GM18498 (cell line): ENCODE measurements around the gene ACTR6.
A peak's percentile ranks its signal among the peaks of the same experiment; 100 is the strongest.
"Not testable (repeated sequence)": the region's sequence is repeated elsewhere in the genome, so short reads cannot be mapped to it uniquely, and the experiment has no call there.

ENCODE experiments used
- ATAC-seq: cut with Tn5 transposase; IDR thresholded peaks from one replicate; pipeline ENCODE4 v1.9.1; 2021; ENCODE audit warnings: mild to moderate bottlenecking, moderate library complexity; ENCODE audit not compliant: unreplicated experiment

The ACTR6 gene

DNA sequence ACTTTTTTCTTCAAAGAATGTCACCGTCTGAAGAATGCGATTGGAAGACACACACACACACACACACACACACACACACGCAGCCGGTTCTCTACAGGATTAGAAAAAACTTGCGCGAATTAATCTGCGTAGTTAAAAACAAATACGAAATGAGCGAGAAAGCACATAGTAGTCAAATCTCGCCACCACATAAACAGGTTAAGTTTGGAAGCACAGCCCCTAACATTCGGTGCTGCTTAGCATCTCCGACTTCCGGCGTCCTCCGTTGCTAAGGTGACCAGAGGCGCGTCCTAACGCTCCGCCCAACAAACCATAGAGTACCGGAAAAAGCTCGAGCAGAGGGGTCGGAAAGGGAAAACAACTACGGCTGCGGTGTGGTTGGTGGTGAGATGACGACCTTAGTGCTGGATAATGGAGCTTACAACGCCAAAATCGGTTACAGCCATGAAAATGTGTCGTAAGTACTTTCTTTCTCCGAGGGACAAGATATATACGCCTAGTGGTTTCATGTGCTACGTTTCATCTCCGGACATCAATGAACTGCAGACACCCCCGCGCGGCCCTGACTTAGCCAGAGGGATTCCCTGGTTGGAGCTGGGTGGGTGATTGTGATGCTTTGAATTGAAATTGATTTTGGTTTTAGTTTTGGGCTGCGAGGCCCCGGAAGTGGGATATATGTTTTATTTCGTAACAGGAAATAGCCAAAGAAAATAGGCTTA is at the start of gene ACTR6:
Gene ACTR6 (plus strand): TSS at position 353 of the 719 bp plus-strand sequence. CDS start 37 bp downstream, at position 390.
- ATAC-seq, result peak; percentile 92

GRCh38 chr12:100151769-100152168 is 48.8 kb upstream of the ACTR6 start:
- no peak for ATAC-seq

DNA sequence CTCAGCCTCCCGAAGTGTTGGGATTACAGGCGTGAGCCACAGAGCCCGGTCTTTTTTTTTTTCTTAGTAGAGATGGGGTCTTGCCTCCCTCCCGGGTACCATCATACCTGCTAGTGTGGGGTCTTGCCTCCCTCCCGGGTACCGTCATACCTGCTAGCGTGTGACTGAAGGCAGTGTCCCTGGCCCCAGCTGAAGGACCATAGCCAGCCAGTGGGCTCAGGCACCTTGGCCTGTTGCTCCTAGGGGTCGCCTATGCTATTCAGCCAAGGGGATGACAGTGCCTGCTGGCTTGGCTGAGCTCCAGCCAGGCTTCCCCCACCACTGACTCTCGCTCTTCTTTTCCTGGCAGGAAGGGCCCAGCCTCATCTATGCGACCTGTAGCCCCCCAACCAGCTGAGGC is 47.5 kb upstream of the ACTR6 start:
- ATAC-seq, result no peak

- peak; percentile 80 for ATAC-seq
These were observed 46.0 kb upstream of the ACTR6 start for GRCh38 chr12:100154474-100155247.

- no peak for ATAC-seq
These were observed 43.7 kb upstream of the ACTR6 start for GRCh38 chr12:100156731-100157426.

DNA sequence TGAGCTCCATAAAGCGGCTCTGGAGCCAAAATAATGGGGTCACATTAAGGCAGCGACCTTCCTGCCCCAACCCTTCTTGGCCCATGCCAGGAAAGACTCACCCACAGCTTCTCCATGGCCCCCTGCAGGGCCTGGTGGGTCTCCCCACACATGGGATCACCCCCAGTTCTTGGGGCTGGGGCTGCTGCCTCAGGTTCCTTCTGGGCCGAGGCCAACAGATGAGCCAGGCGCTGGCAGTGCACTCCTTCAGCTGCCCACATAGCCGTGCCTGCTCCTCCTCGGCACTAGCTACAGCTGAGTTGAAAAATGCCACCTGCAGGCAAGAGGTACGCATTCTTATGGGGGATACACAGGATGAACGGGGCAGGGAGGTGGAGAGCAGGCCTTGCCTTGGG is 43.2 kb upstream of the ACTR6 start:
- ATAC-seq, result no peak

DNA sequence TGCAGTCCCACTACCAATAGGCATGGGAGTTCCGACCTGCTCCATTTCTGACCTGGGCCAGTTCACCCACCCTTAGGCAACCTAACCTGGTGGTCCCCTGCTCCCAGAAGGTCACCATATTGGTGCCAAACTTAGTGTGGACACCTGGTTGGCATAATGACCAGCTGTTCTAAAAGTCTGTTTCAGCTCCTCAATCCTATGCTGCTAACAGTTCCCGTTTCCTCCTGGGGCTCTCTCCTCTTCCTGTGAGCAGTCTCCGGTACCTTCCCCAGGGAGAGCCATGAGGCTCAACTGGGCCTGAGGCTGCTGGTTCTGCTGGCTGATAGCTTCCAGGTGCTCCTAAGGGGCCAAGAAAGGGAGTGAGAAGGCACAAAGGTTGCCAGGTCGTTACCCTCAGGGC is 42.1 kb upstream of the ACTR6 start:
- no peak for ATAC-seq

- ATAC-seq, result no peak
These were observed 41.1 kb upstream of the ACTR6 start for GRCh38 chr12:100159391-100160104.

GRCh38 chr12:100163416-100164152 is 37.0 kb upstream of the ACTR6 start:
- ATAC-seq, result peak; percentile 100

- peak; percentile 10 for ATAC-seq
These were observed 36.4 kb upstream of the ACTR6 start for GRCh38 chr12:100164153-100164704.

GRCh38 chr12:100165356-100165755 is 35.3 kb upstream of the ACTR6 start:
- ATAC-seq, result no peak

- no peak for ATAC-seq
These were observed 34.4 kb upstream of the ACTR6 start for GRCh38 chr12:100166232-100166631.

DNA sequence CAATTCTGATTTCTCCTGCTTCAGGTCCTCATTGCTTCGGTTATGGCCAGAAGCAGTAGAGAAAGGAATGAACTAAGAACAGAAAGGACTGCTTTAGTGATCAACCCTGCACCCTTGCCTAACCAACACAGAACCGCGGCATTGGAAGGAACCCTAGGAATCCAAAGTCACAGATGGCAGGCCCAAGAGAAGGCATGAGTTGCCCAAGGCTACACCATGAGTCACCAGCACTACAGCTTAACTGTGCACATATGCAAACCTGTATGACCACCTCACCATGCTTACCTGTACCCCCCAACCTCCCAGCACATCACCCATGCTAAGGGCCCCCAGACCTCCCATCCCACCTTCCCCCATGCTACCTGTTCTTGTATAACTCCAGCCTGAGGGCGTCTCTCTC is 32.1 kb upstream of the ACTR6 start:
- no peak for ATAC-seq

DNA sequence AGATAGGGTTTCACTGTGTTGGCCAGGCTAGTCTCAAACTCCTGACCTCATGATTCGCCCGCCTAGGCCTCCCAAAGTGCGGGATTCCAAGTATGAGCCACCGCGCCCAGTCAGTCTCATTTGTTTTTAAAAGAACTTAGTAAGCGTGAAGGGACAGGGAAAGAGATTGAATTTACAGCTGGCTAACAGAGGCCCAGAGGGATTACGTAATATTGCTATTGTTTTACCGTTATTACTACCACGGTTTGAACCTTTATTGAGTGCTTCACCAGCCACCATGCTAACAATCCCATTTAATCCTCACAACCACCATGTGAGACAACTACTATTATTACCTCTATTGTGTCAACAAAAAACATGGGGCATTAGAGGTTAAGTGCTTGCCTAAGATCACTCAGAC is 31.3 kb upstream of the ACTR6 start:
- no peak for ATAC-seq

DNA sequence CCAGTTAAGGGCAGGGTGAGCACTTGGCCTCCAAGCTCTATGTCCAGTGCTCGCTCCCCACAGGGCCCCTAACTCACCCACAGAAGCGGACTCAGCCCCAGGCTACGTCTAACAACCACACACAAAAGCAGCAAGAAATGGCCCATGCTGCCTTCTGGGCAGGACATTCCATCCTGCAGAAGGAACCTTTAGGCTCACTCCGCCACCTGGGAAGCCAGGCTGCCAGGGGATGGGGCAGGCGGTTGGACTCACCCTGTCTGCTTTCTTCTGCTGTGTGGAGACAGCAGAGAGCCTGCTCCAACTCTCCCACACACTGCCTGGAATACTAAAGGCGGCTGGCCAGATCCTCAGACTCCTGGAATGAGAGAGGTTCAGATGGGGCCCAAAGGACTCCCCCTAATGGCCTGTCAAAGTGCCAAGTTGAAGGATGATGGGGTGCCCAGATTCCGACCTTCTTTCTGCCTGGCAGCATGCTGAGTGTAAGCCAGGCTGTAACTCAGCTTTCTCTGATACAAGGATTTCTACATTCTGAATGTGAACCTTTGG is 30.2 kb upstream of the ACTR6 start:
- ATAC-seq, result no peak

GRCh38 chr12:100171248-100171647 is 29.4 kb upstream of the ACTR6 start:
- no peak for ATAC-seq

GRCh38 chr12:100173111-100173510 is 27.5 kb upstream of the ACTR6 start:
- ATAC-seq, result no peak

DNA sequence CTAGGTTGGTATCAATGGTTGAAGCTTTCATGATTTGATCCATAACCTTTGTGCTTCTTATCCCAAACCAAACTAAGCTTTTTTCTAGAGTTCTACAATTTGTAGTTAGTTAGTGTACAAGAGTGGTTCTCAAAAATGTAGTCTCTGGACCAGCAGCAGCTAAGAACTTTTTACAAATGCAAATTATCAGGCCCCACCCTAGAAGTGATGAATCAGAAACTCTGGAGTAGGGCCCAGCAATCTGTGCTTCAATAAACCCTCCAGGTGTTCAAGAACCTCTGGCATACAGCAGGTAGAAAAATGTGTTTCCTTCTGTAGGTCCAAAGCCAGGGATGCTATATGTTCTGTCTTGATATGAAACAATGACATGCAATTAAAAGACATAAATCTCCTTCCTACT is 26.1 kb upstream of the ACTR6 start:
- ATAC-seq, result no peak

GRCh38 chr12:100176493-100176892 is 24.1 kb upstream of the ACTR6 start:
- not testable (repeated sequence) for ATAC-seq

- ATAC-seq, result no peak
These were observed 21.4 kb upstream of the ACTR6 start for GRCh38 chr12:100179252-100179651.
